Measurements from ENCODE around the gene BCL11B. TPM values are rescaled to one million over a fixed set of nuclear protein-coding genes. Genes with fewer than 3 reads are reported as not detected.
"Not testable (repeated sequence)": the region's sequence is repeated elsewhere in the genome, so short reads cannot be mapped to it uniquely, and the experiment has no call there.

BCL11B gene
- total RNA-seq, 2 donors from 2014 or later: 54.4 to 58.0 TPM

- DNase-seq: no peak
These were observed 37.6 kb downstream of the BCL11B start for GRCh38 chr14:99234355-99234754.

GRCh38 chr14:99233222-99234035, 38.6 kb downstream of the BCL11B start:
- H3K4me1 Mint-ChIP-seq (ENCODE audit: low read depth): peaks cover 99% of the 10 kb centered on the region
- H3K4me3 Mint-ChIP-seq: peak overlapping the region; percentile 90
- H3K36me3 Mint-ChIP-seq (ENCODE audit: insufficient read depth in 2 of 2): peaks cover 6 to 11% of the 10 kb centered on the region in 2 donors
- no peak for ATAC-seq (replicated peaks in 1 of 2)
- DNase-seq: no peak
- peak overlapping the region; percentile 94 for H3K27ac Mint-ChIP-seq
- H3K9me3 Mint-ChIP-seq: peaks cover 4 to 5% of the 10 kb centered on the region in 2 donors
- H3K27me3 Mint-ChIP-seq (ENCODE audit: low read depth): no peaks in the 10 kb centered on the region

More at GRCh38 chr14:99234355-99234754, 37.6 kb downstream of the BCL11B start:
- Mint-ChIP-seq H3K4me3 (peak overlapping the region; percentile 90), H3K4me1 (ENCODE audit: low read depth) (peaks cover 99% of the 10 kb centered on the region), H3K27ac (peak overlapping the region; percentile 72), H3K9me3 (no peaks in the 10 kb centered on the region), H3K27me3 (ENCODE audit: low read depth) (no peaks in the 10 kb centered on the region), H3K36me3 (ENCODE audit: insufficient read depth in 2 of 2) (peaks cover 2 to 6% of the 10 kb centered on the region in 2 donors)
- peak in 1 of 2 donors; percentile 14 for ATAC-seq (replicated peaks in 1 of 2)

- ATAC-seq (replicated peaks in 1 of 2): peak; percentile 14 to 20
These were observed 39.2 kb downstream of the BCL11B start for GRCh38 chr14:99232714-99233214.

GRCh38 chr14:99231850-99232713, 39.9 kb downstream of the BCL11B start:
- Mint-ChIP-seq H3K9me3 (peaks cover 4 to 5% of the 10 kb centered on the region in 2 donors), H3K36me3 (ENCODE audit: insufficient read depth in 2 of 2) (peaks cover 8 to 19% of the 10 kb centered on the region in 2 donors), H3K27ac (peak overlapping the region; percentile 94), H3K27me3 (ENCODE audit: low read depth) (no peaks in the 10 kb centered on the region), H3K4me3 (peak overlapping the region; percentile 90), H3K4me1 (ENCODE audit: low read depth) (peaks cover 99% of the 10 kb centered on the region)
- DNase-seq: peak; percentile 50 to 52
- peak in 1 of 2 donors; percentile 8 for ATAC-seq (replicated peaks in 1 of 2)

More at GRCh38 chr14:99232714-99233214, 39.2 kb downstream of the BCL11B start:
- Mint-ChIP-seq H3K36me3 (ENCODE audit: insufficient read depth in 2 of 2) (peaks cover 8 to 15% of the 10 kb centered on the region in 2 donors), H3K9me3 (peaks cover 4 to 5% of the 10 kb centered on the region in 2 donors), H3K4me3 (peak overlapping the region; percentile 90), H3K27me3 (ENCODE audit: low read depth) (no peaks in the 10 kb centered on the region), H3K4me1 (ENCODE audit: low read depth) (peaks cover 99% of the 10 kb centered on the region), H3K27ac (peak overlapping the region; percentile 94)
- DNase-seq: peak; percentile 59 to 61

GRCh38 chr14:99231161-99231849, 40.7 kb downstream of the BCL11B start:
- H3K4me3 Mint-ChIP-seq: peak overlapping the region; percentile 90
- H3K27ac Mint-ChIP-seq: peak overlapping the region; percentile 55
- peaks cover 12 to 19% of the 10 kb centered on the region in 2 donors for H3K36me3 Mint-ChIP-seq (ENCODE audit: insufficient read depth in 2 of 2)
- peaks cover 99% of the 10 kb centered on the region for H3K4me1 Mint-ChIP-seq (ENCODE audit: low read depth)
- no peak for ATAC-seq (replicated peaks in 1 of 2)
- H3K27me3 Mint-ChIP-seq (ENCODE audit: low read depth): no peaks in the 10 kb centered on the region
- no peak for DNase-seq
- H3K9me3 Mint-ChIP-seq: peaks cover 4 to 5% of the 10 kb centered on the region in 2 donors

GRCh38 chr14:99230208-99231151, 41.5 kb downstream of the BCL11B start:
- peak overlapping the region; percentile 96 for H3K27ac Mint-ChIP-seq
- H3K4me1 Mint-ChIP-seq (ENCODE audit: low read depth): peaks cover 99% of the 10 kb centered on the region
- H3K36me3 Mint-ChIP-seq (ENCODE audit: insufficient read depth in 2 of 2): peaks cover 14 to 19% of the 10 kb centered on the region in 2 donors
- peaks cover 4 to 5% of the 10 kb centered on the region in 2 donors for H3K9me3 Mint-ChIP-seq
- peak; percentile 83 to 91 for DNase-seq
- ATAC-seq (replicated peaks in 1 of 2): peak; percentile 66 to 68
- no peaks in the 10 kb centered on the region for H3K27me3 Mint-ChIP-seq (ENCODE audit: low read depth)
- H3K4me3 Mint-ChIP-seq: peak overlapping the region; percentile 84 to 88

- Mint-ChIP-seq H3K27me3 (ENCODE audit: low read depth) (no peaks in the 10 kb centered on the region), H3K4me1 (ENCODE audit: low read depth) (peaks cover 99% of the 10 kb centered on the region), H3K4me3 (peak overlapping the region; percentile 84 to 88), H3K36me3 (ENCODE audit: insufficient read depth in 2 of 2) (peaks cover 15 to 23% of the 10 kb centered on the region in 2 donors), H3K27ac (peak overlapping the region; percentile 96), H3K9me3 (peaks cover 4 to 5% of the 10 kb centered on the region in 2 donors)
- ATAC-seq (replicated peaks in 1 of 2) (no peak), DNase-seq (no peak)
These were observed 42.3 kb downstream of the BCL11B start for GRCh38 chr14:99229654-99230207.

- Mint-ChIP-seq H3K4me3 (peak overlapping the region; percentile 84 to 88), H3K27ac (peak overlapping the region; percentile 96), H3K36me3 (ENCODE audit: insufficient read depth in 2 of 2) (peaks cover 16 to 23% of the 10 kb centered on the region in 2 donors), H3K4me1 (ENCODE audit: low read depth) (peaks cover 99% of the 10 kb centered on the region)
- not testable (repeated sequence) for H3K9me3 Mint-ChIP-seq; ATAC-seq (replicated peaks in 1 of 2); H3K27me3 Mint-ChIP-seq (ENCODE audit: low read depth); DNase-seq
These were observed 43.2 kb downstream of the BCL11B start for GRCh38 chr14:99228760-99229159.

GRCh38 chr14:99226687-99227086, 45.3 kb downstream of the BCL11B start:
- peak overlapping the region; percentile 59 for H3K27ac Mint-ChIP-seq
- H3K4me1 Mint-ChIP-seq (ENCODE audit: low read depth): peaks cover 99% of the 10 kb centered on the region
- H3K4me3 Mint-ChIP-seq: peak overlapping the region; percentile 65 to 84
- ATAC-seq (replicated peaks in 1 of 2): peak; percentile 8 to 12
- H3K27me3 Mint-ChIP-seq (ENCODE audit: low read depth): no peaks in the 10 kb centered on the region
- H3K36me3 Mint-ChIP-seq (ENCODE audit: insufficient read depth in 2 of 2): peaks cover 16 to 27% of the 10 kb centered on the region in 2 donors
- no peak for DNase-seq
- H3K9me3 Mint-ChIP-seq: peaks cover 4 to 5% of the 10 kb centered on the region in 2 donors

GRCh38 chr14:99225436-99226203, 46.4 kb downstream of the BCL11B start:
- DNase-seq (no peak), ATAC-seq (replicated peaks in 1 of 2) (no peak)
- H3K9me3 Mint-ChIP-seq: peaks cover 4 to 5% of the 10 kb centered on the region in 2 donors
- peaks cover 98% of the 10 kb centered on the region for H3K4me1 Mint-ChIP-seq (ENCODE audit: low read depth)
- H3K4me3 Mint-ChIP-seq: peak overlapping the region; percentile 65 to 84
- H3K27me3 Mint-ChIP-seq (ENCODE audit: low read depth): no peaks in the 10 kb centered on the region
- peak overlapping the region; percentile 98 for H3K27ac Mint-ChIP-seq
- peaks cover 16 to 33% of the 10 kb centered on the region in 2 donors for H3K36me3 Mint-ChIP-seq (ENCODE audit: insufficient read depth in 2 of 2)

- H3K4me3 Mint-ChIP-seq: peak overlapping the region; percentile 65 to 84
- H3K27ac Mint-ChIP-seq: peak overlapping the region; percentile 98
- no peaks in the 10 kb centered on the region for H3K27me3 Mint-ChIP-seq (ENCODE audit: low read depth)
- peaks cover 4 to 5% of the 10 kb centered on the region in 2 donors for H3K9me3 Mint-ChIP-seq
- peaks cover 16 to 33% of the 10 kb centered on the region in 2 donors for H3K36me3 Mint-ChIP-seq (ENCODE audit: insufficient read depth in 2 of 2)
- peak; percentile 5 to 27 for ATAC-seq (replicated peaks in 1 of 2)
- H3K4me1 Mint-ChIP-seq (ENCODE audit: low read depth): peaks cover 98% of the 10 kb centered on the region
- DNase-seq: no peak
These were observed 47.0 kb downstream of the BCL11B start for GRCh38 chr14:99224948-99225347.

All from activated T-cell treated with anti-CD3 and anti-CD28 coated beads, Interleukin-2, amount 50 U/mL, for 72 hours (primary cell).